A375 (cell line): ENCODE results near the gene STAC. TPM values are rescaled to one million over a fixed set of nuclear protein-coding genes. Genes with fewer than 3 reads are reported as not detected.

Experiments
- total RNA-seq: library from RNA; depleted of rRNA; stranded (reverse); fragments of >200 nt; shearing (Covaris generic); gene quantifications from 2 replicates; pipeline ENCODE4 v1.2.3, GENCODE V29; 2014; rRNA removed

Gene STAC
- 7.3 and 11.9 TPM in 2 replicates for total RNA-seq

GRCh38 chr3:36380221-36381031, at the start of gene STAC:
Gene STAC (plus strand): TSS chr3:36380504. CDS start chr3:36380644, 140 bp downstream.

